Adrenal gland (tissue), 12 donors: ENCODE measurements around the gene NBAS. TPM values are rescaled to one million over a fixed set of nuclear protein-coding genes. Genes with fewer than 3 reads are reported as not detected.

ENCODE experiments used
- DNase-seq, 7 donors: peaks; one replicate each; pipeline ENCODE4 v3.0.0-alpha.2; 2019 to 2020
- H3K27ac ChIP-seq, 5 donors: fragments of 200-600 bp; sonication (generic) in 4 of 5; 1 replicate in 3 of 5; 2 replicates in 2 of 5; pipeline versions ENCODE4 v1.5.1 to v1.8.0; 2016 to 2020; ENCODE audit warnings: mild to moderate bottlenecking in 1 of 5
- H3K27me3 ChIP-seq: fragments of 200-600 bp; 2 replicates; pipeline ENCODE4 v1.8.0; 2021
- H3K36me3 ChIP-seq, 2 donors: fragments of 200-600 bp; replicated peaks in 1 of 2; 1 replicate in 1 of 2; 2 replicates in 1 of 2; pipeline versions ENCODE4 v1.5.1 to v1.8.0; 2018 to 2022
- H3K4me1 ChIP-seq, 2 donors: fragments of 200-600 bp; replicated peaks in 1 of 2; 1 replicate in 1 of 2; 2 replicates in 1 of 2; pipeline versions ENCODE4 v1.5.1 to v1.8.0; 2018 to 2021
- H3K4me3 ChIP-seq, 4 donors: fragments of 200-600 bp; sonication (generic) in 3 of 4; one replicate each; pipeline ENCODE4 v1.5.1; 2016 to 2018
- H3K9me3 ChIP-seq, 3 donors: fragments of 200-600 bp; sonication (generic) in 1 of 3; replicated peaks in 1 of 3; 1 replicate in 2 of 3; 2 replicates in 1 of 3; pipeline versions ENCODE4 v1.5.1 to v1.8.0; 2016 to 2021
- CTCF ChIP-seq, 6 experiments: fragments of 450-650 bp in 4 of 6; fragments of 200-600 bp in 2 of 6; sonication (generic) in 1 of 6; IDR thresholded peaks; 1 replicate in 5 of 6; 2 replicates in 1 of 6; pipeline versions ENCODE4 v1.5.1 to v1.8.0; 2016 to 2021; ENCODE audit warnings: antibody characterized with exemption in 6 of 6, mild to moderate bottlenecking in 2 of 6, moderate library complexity in 1 of 6
- POLR2A ChIP-seq, 2 donors: fragments of 450-650 bp; IDR thresholded peaks; one replicate each; pipeline ENCODE4 v1.6.1; 2017; ENCODE audit warnings: antibody characterized with exemption in 2 of 2, mild to moderate bottlenecking in 2 of 2, moderate library complexity in 1 of 2
- WGBS, 4 donors: extraction: QIAGEN DNeasy Blood & Tissue Kit in 2 of 4; methylation state at CpG; one replicate each; pipeline versions ENCODE4 v1.1.5 to v1.1.7; 2013 to 2017; 5-methylcytosine and 5-hydroxymethylcytosine counted together
- intact Hi-C, 2 donors: fragments of 100-400 bp; cut with DNase I; formaldehyde crosslinking; loops; one replicate each; pipeline versions ENCODE4 v1.14.1 to v1.15.0; 2022 to 2023
- polyA plus RNA-seq, 3 donors: library from polyadenylated mRNA; stranded (reverse); fragments of 200-250 nt in 2 of 3; fragments of 350-450 nt in 1 of 3; fragmentation: Illumina TruSeq in 1 of 3; extraction: RNeasy Lipid Tissue Mini Kit (QIAGEN cat#74804) in 1 of 3; gene quantifications; one replicate each; pipeline ENCODE4 v1.2.3, GENCODE V29; 2013 to 2014
- total RNA-seq, 9 donors: library from RNA; depleted of rRNA in 4 of 9; stranded (reverse); fragments of >200 nt in 4 of 9; fragments of 120-200 nt in 1 of 9; fragmentation: NEBNext Ultra II Directional in 1 of 9; extraction: Animal tissue kit (Norgen Biotek cat#: 25700) in 1 of 9; gene quantifications; one replicate each; pipeline versions ENCODE4 v1.1.0 to v1.2.4, GENCODE V29; 2013 to 2023
- donor health status: healthy with polysubstance abuse.
- donor health status: Bipolar disorder and iron deficiency.
- donor health status: DM: yes; HTN: yes; CAD: no.
- donor health status: DM: no; HTN: no; CAD: no.
- donor health status: DM: no; HTN: no; CAD: no.
- donor health status: DM: yes; HTN: yes; CAD: no.

The NBAS gene
- total and polyA plus RNA-seq, 12 donors: 22.0 to 62.4 (median 46.2) TPM

DNA sequence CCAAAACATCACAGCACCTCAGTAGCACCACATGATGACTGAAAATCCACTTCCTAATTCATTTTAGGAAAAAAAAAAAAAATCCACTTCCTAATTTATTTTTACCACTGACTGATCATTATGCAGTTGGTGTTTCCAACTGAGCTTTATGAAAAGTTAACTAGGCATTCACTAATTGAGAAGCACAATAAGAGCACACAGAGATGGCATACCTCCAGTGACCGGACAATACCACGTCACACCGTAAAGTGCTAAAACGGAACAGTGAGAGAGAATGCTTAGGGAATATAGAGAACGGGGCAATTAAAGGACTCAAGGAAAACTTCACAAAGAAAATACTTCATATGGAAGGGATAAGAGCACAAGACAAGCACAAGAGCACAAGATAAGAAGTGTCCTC, 212.5 kb downstream of the NBAS start:
- DNase-seq: no peak
- no peaks in the 10 kb centered on the region for H3K9me3 ChIP-seq
- H3K4me3 ChIP-seq: no peak overlapping the region
- intact Hi-C loops: no loop called here
- peaks cover 0 to 5% of the 10 kb centered on the region in 2 donors for H3K4me1 ChIP-seq
- 93 to 98% (median 95%) methylated on average over 5 of the region's 5 CpGs for WGBS, 4 donors
- no peak overlapping the region for H3K27ac ChIP-seq
- H3K27me3 ChIP-seq: no peaks in the 10 kb centered on the region
- TF ChIP-seq CTCF (IDR thresholded peaks at IDR 0.05) (no peak), POLR2A (IDR thresholded peaks at IDR 0.05) (no peak)
- H3K36me3 ChIP-seq: no peaks in the 10 kb centered on the region

- intact Hi-C loops: no loop called here
- H3K27me3 ChIP-seq: no peaks in the 10 kb centered on the region
- 86 to 94% (median 90%) methylated on average over 4 of the region's 4 CpGs for WGBS, 4 donors
- H3K4me3 ChIP-seq: no peak overlapping the region
- H3K36me3 ChIP-seq: no peaks in the 10 kb centered on the region
- no peak for TF ChIP-seq POLR2A (IDR thresholded peaks at IDR 0.05)
- TF ChIP-seq CTCF (IDR thresholded peaks at IDR 0.05): no peak
- H3K9me3 ChIP-seq: no peaks in the 10 kb centered on the region
- no peaks in the 10 kb centered on the region for H3K4me1 ChIP-seq
- no peak overlapping the region for H3K27ac ChIP-seq
- no peak for DNase-seq
These were observed 213.1 kb downstream of the NBAS start for GRCh38 chr2:15348045-15348444.

- TF ChIP-seq CTCF (IDR thresholded peaks at IDR 0.05) (no peak), POLR2A (IDR thresholded peaks at IDR 0.05) (no peak)
- Histone ChIP-seq H3K27ac (no peak overlapping the region), H3K4me3 (no peak overlapping the region), H3K27me3 (no peaks in the 10 kb centered on the region), H3K9me3 (no peaks in the 10 kb centered on the region), H3K4me1 (no peaks in the 10 kb centered on the region), H3K36me3 (no peaks in the 10 kb centered on the region)
- WGBS, 4 donors: 94 to 100% (median 96%) methylated on average over 1 of the region's 1 CpG
- no peak for DNase-seq
- intact Hi-C loops: no loop called here
These were observed 214.5 kb downstream of the NBAS start for GRCh38 chr2:15346624-15347023.

DNA sequence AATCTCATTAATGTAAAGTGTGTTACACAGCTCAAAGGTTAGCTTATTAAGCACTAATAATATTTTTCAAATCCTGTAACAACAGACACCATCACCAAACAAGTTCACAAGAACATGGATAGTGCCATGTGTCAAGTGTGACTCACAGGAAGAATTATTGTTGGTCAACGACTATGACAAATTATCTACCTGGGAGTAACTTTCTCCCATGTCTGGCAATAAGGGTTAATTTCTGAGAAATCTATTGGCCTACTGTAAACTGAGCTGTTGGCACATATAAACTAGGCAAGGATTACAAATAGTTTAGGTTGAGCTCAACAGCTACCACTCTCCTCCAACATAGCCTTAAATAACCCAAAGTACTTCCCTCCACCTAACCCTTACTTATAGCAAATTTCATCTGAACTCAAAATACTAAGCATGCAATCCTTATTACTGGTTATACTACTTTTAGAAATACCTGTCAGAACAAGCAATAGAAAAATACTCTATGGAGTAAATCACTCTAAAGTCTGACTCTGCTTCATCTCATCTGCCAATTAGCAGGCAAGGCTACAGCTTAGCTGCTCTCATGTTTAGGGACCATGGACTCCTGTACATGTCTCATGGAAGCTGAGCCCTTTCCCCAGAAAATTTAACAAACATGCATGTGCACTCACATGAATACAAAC, 223.0 kb downstream of the NBAS start:
- Histone ChIP-seq H3K4me1 (no peaks in the 10 kb centered on the region), H3K4me3 (no peak overlapping the region), H3K36me3 (no peaks in the 10 kb centered on the region), H3K27me3 (no peaks in the 10 kb centered on the region), H3K9me3 (no peaks in the 10 kb centered on the region), H3K27ac (no peak overlapping the region)
- intact Hi-C loops: no loop called here
- WGBS, 4 donors: 62 to 75% (median 65%) methylated on average over 1 of the region's 1 CpG
- TF ChIP-seq CTCF (IDR thresholded peaks at IDR 0.05) (no peak), POLR2A (IDR thresholded peaks at IDR 0.05) (no peak)
- no peak for DNase-seq
